GM21526 (cell line): ENCODE data around the gene SLC49A4.

Experiments
- ATAC-seq: cut with Tn5 transposase; IDR thresholded peaks from one replicate; pipeline ENCODE4 v1.9.1; 2021; ENCODE audit warnings: moderate library complexity; ENCODE audit not compliant: unreplicated experiment, low FRiP score

Gene SLC49A4

DNA sequence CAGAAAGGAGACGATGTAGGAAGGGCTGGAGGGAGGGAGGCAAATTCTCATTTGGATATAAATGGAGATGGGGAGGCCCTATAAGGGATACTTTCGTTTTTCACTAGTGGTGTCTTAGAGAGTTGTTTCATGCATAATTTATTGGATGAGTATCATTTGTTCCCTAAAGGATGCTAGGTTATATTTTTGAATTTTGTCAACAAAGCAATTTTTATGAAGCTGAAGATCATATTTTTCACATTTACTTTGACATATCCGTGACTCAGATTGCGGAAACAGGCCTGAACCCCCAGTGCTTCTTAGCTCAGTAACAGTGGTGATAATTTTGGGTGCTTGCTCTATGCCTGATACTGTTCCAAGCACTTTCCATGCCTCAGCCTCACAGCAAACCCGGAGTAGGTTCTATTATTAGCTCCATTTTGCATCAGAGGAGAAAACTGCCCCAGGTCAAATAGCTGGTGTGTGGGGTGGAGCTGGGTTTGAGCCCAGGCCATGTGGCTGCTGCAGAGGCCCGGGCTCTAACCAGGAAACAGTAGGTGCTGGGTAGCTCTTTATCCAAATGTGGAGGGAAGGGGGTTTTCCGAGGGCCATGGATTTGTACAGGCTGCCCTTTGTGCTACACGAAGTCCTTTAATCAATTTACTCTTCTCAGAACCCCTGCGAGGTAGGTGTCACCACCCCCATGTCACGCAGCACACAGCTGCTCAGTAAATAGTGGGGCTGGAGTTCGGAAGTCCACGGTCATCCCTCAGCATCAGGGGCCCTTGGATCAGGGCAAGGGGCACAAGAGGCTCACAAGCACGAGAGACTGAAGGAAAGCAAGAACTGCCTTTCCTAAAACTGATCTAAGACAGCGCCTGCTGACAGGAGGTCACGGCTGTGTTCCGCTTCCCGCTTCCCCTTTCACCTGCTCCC, 99.1 kb downstream of the SLC49A4 start:
- no peak for ATAC-seq

GRCh38 chr3:122898298-122898697, 103.4 kb downstream of the SLC49A4 start:
- no peak for ATAC-seq

DNA sequence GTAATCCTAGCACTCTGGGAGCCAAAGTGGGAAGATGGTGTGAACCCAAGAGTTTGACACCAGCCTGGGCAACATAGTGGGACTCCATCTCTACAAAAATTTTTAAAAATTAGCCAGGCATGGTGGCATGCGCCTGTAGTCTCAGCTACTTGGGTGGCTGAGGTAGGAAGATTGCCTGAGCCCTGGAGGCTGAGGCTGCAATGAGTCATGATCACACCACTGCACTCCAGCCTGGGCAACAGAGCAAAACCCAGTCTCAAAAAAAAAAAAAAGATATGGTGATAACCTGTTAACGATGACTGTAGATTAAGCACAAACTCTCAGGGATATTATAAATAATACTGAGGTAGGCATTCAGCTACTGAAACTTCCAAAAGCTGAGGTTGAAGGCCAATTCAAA, 107.5 kb downstream of the SLC49A4 start:
- no peak for ATAC-seq

- no peak for ATAC-seq
These were observed 108.3 kb downstream of the SLC49A4 start for GRCh38 chr3:122903171-122903570.

GRCh38 chr3:122907471-122907870, 112.6 kb downstream of the SLC49A4 start:
- ATAC-seq = no peak

GRCh38 chr3:122908251-122908650, 113.4 kb downstream of the SLC49A4 start:
- no peak for ATAC-seq

- ATAC-seq = no peak
These were observed 117.0 kb downstream of the SLC49A4 start for GRCh38 chr3:122911901-122912300.

- no peak for ATAC-seq
These were observed 118.1 kb downstream of the SLC49A4 start for GRCh38 chr3:122912772-122913538.

DNA sequence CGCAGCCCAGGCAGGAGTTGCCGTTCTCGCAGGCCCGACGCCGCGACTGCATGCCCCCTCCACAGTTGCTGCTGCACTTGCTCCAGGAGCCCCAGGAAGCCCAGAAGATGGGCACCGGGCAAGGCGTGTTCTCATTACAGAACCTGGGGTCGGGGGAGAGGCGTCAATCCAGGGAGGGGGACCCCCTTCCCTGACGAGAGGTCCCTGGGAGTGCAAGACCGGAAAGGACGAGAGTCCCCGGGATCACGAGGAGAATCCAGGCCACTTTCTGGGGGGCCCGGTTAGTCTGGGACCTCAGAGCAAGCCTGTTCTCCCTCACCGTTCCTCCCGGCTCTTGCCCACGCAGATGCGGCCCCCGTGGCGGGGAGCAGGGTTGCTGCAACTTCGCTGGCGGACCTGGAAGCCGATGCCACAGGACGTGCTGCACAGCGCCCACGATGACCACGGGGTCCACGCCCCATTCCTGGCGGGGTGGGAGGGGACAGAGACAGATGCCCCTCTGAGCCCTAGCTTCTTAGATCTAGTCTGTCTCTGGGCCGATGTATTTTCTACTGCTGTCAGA, 118.8 kb downstream of the SLC49A4 start:
- ATAC-seq = no peak

DNA sequence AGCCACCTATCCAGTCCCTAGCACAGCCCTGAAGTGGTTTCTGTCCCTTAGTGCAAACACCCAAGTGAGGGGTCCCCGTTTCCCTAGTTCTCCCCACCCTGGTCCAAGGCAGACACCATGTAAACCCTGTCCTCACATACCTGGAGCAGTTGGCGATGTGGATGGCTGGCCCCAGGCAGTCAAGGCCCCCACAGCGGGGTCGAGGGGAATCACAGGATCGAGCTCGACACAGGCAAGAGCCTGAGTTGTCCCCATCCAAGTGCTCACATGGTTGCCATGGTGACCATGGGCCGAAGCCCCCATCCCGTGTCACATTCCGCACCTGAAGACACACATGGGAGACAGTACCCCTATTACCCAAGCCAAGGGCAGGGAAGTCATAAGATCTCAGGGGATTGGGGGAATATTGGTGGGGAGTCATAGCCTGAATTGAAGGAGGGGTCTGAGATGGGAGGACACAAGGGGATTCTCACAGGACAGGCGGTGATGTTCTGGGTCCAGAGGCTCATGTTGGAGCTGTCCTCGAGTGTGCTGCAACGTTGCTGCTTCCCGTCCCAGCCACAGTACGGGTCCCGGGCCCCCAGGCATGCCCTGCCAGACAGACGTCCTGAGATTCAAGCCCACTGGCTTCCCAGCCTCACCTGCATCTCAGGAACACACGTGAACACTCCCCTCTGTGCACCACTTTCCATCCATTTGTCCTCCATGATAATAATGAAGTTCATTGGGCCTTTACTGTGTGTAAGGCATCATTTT, 120.6 kb downstream of the SLC49A4 start:
- ATAC-seq = no peak

- ATAC-seq = no peak
These were observed 121.2 kb downstream of the SLC49A4 start for GRCh38 chr3:122916084-122916483.

GRCh38 chr3:122916580-122916979, 121.7 kb downstream of the SLC49A4 start:
- ATAC-seq = no peak

GRCh38 chr3:122917412-122917811, 122.5 kb downstream of the SLC49A4 start:
- ATAC-seq = no peak

DNA sequence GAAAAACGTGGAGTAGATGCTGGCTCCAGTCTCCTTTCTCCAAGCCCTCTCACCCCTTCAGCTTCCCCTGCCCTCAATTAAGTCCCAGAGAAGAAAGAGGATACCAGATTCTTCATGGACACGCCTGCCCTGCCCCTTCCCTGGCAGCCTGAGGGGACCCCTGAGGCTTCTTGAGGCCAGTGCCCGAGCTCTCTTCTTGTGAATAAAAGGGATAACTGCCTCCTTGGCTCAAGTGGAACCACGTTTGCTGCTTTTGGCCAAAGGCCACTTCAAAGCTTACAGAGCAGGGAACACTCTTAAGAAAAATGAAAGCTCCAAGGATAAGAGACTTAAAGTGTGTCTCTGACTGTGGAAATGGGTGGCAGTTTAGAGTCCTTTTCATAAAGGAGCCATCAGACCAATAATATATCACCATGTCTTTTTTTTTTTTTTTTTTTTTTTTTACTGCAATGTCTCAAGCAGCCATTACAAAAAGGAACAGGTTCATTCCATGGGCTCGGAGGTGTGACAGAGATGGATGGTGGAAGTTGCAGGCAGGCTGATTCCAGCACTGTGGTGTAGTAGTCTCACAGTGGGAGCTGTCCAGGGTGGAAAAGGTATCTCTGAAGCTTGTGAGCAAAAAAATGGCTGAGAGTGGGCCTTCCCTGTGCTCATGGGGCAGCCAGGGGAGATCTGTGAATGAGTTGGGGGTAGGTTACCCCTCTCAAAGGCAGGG, 123.9 kb downstream of the SLC49A4 start:
- no peak for ATAC-seq

DNA sequence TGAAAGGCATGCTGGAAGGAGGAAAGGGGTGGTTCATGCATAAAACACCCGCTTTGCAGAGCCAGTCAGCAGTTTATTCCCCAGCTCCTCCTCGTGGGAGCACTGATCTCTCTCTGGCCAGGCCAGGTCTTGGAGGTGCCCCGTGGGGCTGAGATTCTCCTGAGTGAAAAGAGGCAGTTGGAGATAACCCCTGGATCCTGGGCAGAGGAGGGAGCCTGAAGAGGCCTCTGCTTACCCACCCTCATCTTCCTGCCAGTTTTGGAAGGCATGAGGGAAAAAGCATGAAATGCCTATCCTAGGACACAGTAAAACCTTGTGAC, 124.4 kb downstream of the SLC49A4 start:
- ATAC-seq = no peak

- ATAC-seq = no peak
These were observed 126.1 kb downstream of the SLC49A4 start for GRCh38 chr3:122920986-122921385.

- no peak for ATAC-seq
These were observed 127.2 kb downstream of the SLC49A4 start for GRCh38 chr3:122921791-122922651.

DNA sequence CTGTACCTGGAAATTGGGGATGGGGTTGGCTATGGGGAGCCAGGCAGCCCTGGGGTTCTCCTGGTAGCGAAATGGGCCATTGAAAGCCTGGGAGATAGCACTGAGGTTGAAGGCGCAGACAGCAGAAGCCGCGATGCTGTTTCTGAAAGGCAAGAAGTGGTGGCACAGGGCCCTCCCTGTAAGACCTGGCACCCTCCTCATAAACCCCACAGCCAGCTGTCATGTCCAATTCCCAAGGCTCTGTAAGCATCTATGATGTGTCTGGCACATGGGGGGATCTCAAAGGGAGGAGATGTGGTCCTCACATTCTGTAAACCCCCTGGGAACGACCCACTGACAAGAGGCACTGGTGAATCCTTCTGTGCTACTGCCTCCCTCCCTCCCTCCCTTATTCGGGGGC, 128.7 kb downstream of the SLC49A4 start:
- ATAC-seq = no peak

DNA sequence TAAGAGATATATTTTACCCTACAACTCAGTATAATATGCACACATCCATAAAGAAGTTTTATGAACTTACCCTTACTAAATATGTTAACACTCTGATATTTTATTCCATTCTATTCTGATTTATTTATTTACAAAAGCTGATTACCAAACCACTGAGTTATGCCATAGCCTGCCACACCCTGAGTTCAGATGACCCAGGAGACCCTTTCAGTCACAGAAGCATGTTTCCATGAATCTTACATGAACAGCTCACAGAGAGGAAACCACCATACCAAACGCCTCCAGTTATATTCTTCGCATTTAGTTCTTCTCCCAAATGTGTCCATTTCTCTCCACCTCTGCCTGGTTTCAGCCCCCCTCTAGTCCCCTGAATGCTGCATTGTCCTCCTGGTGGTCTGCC, 129.2 kb downstream of the SLC49A4 start:
- no peak for ATAC-seq
